Stimulated activated naive CD8-positive, alpha-beta T cell treated with anti-CD3 and anti-CD28 coated beads, Interleukin-15, amount 100 ng/mL, for 72 hours (primary cell): ENCODE results near the gene TCEA2.

Experiments
- ATAC-seq: fragments of 150-1000 bp; cut with Tn5 transposase; 2 replicates; pipeline ENCODE4 v1.10.0; 2021; ENCODE audit warnings: mild to moderate bottlenecking, moderate library complexity
- DNase-seq, 2 donors: peaks; one replicate each; pipeline ENCODE4 v3.0.0; 2021 to 2022
- H3K27ac Mint-ChIP-seq, 2 donors: one replicate each; pipeline ENCODE4 v1.8.0; 2022; ENCODE audit warnings: mild to moderate bottlenecking in 2 of 2, mixed read lengths in 2 of 2, moderate library complexity in 2 of 2
- H3K27me3 Mint-ChIP-seq: one replicate; pipeline ENCODE4 v1.8.0; 2022; ENCODE audit warnings: mixed read lengths
- H3K4me1 Mint-ChIP-seq: one replicate; pipeline ENCODE4 v1.8.0; 2022; ENCODE audit warnings: mild to moderate bottlenecking, mixed read lengths
- H3K4me3 Mint-ChIP-seq, 2 donors: one replicate each; pipeline ENCODE4 v1.8.0; 2022; ENCODE audit warnings: mild to moderate bottlenecking in 2 of 2, mixed read lengths in 2 of 2, moderate library complexity in 1 of 2
- H3K9me3 Mint-ChIP-seq, 2 donors: one replicate each; pipeline ENCODE4 v1.8.0; 2022; ENCODE audit warnings: mixed read lengths in 2 of 2

The TCEA2 gene

GRCh38 chr20:64065062-64065973, 2.3 kb downstream of the TCEA2 start:
- Mint-ChIP-seq H3K27me3 (no peaks in the 10 kb centered on the region), H3K9me3 (no peaks in the 10 kb centered on the region), H3K4me1 (peaks cover 72% of the 10 kb centered on the region), H3K27ac (no peak overlapping the region), H3K4me3 (peak overlapping the region; percentile 35 to 36)
- DNase-seq (no peak), ATAC-seq (no peak)

- ATAC-seq (peak; percentile 78), DNase-seq (peak; percentile 62 to 86)
- Mint-ChIP-seq H3K4me1 (peaks cover 72% of the 10 kb centered on the region), H3K4me3 (peak overlapping the region; percentile 30 to 35), H3K9me3 (no peaks in the 10 kb centered on the region), H3K27ac (peak overlapping the region in 1 of 2 donors; percentile 42), H3K27me3 (no peaks in the 10 kb centered on the region)
These were observed 3.0 kb downstream of the TCEA2 start for GRCh38 chr20:64065974-64066343.

- Mint-ChIP-seq H3K4me1 (peaks cover 77% of the 10 kb centered on the region), H3K4me3 (no peak overlapping the region), H3K27me3 (no peaks in the 10 kb centered on the region), H3K9me3 (no peaks in the 10 kb centered on the region), H3K27ac (peak overlapping the region in 1 of 2 donors; percentile 20)
- DNase-seq (no peak), ATAC-seq (no peak)
These were observed 4.1 kb downstream of the TCEA2 start for GRCh38 chr20:64067005-64067632.

- H3K9me3 Mint-ChIP-seq, result no peaks in the 10 kb centered on the region
- DNase-seq (no peak), ATAC-seq (no peak)
- peaks cover 76% of the 10 kb centered on the region for H3K4me1 Mint-ChIP-seq
- no peaks in the 10 kb centered on the region for H3K27me3 Mint-ChIP-seq
- H3K4me3 Mint-ChIP-seq, result no peak overlapping the region
- H3K27ac Mint-ChIP-seq, result peak overlapping the region in 1 of 2 donors; percentile 84
These were observed 4.8 kb downstream of the TCEA2 start for GRCh38 chr20:64067733-64068307.

GRCh38 chr20:64068386-64069208, 5.6 kb downstream of the TCEA2 start:
- DNase-seq (no peak), ATAC-seq (no peak)
- Mint-ChIP-seq H3K4me1 (peaks cover 74% of the 10 kb centered on the region), H3K27me3 (no peaks in the 10 kb centered on the region), H3K27ac (peak overlapping the region; percentile 34 to 52), H3K9me3 (no peaks in the 10 kb centered on the region), H3K4me3 (no peak overlapping the region)

- no peak overlapping the region for H3K4me3 Mint-ChIP-seq
- DNase-seq, result no peak
- no peak overlapping the region for H3K27ac Mint-ChIP-seq
- H3K27me3 Mint-ChIP-seq, result no peaks in the 10 kb centered on the region
- ATAC-seq, result no peak
- H3K9me3 Mint-ChIP-seq, result no peaks in the 10 kb centered on the region
- H3K4me1 Mint-ChIP-seq, result peaks cover 71% of the 10 kb centered on the region
These were observed 6.2 kb downstream of the TCEA2 start for GRCh38 chr20:64069209-64069613.

- DNase-seq (no peak), ATAC-seq (no peak)
- no peaks in the 10 kb centered on the region for H3K9me3 Mint-ChIP-seq
- H3K27me3 Mint-ChIP-seq, result no peaks in the 10 kb centered on the region
- peaks cover 67% of the 10 kb centered on the region for H3K4me1 Mint-ChIP-seq
- no peak overlapping the region for H3K27ac Mint-ChIP-seq
- H3K4me3 Mint-ChIP-seq, result no peak overlapping the region
These were observed 6.7 kb downstream of the TCEA2 start for GRCh38 chr20:64069614-64070243.

- DNase-seq (no peak), ATAC-seq (no peak)
- no peak overlapping the region for H3K4me3 Mint-ChIP-seq
- H3K9me3 Mint-ChIP-seq, result no peaks in the 10 kb centered on the region
- H3K4me1 Mint-ChIP-seq, result peaks cover 64% of the 10 kb centered on the region
- no peaks in the 10 kb centered on the region for H3K27me3 Mint-ChIP-seq
- H3K27ac Mint-ChIP-seq, result peak overlapping the region in 1 of 2 donors; percentile 49
These were observed 7.4 kb downstream of the TCEA2 start for GRCh38 chr20:64070244-64070993.

- DNase-seq, result no peak
- Mint-ChIP-seq H3K27me3 (no peaks in the 10 kb centered on the region), H3K9me3 (no peaks in the 10 kb centered on the region), H3K4me1 (peaks cover 64% of the 10 kb centered on the region), H3K4me3 (no peak overlapping the region), H3K27ac (no peak overlapping the region)
- ATAC-seq, result no peak
These were observed 8.6 kb downstream of the TCEA2 start for GRCh38 chr20:64071341-64072332.

GRCh38 chr20:64072498-64073063, 9.6 kb downstream of the TCEA2 start:
- Mint-ChIP-seq H3K9me3 (no peaks in the 10 kb centered on the region), H3K4me1 (peaks cover 64% of the 10 kb centered on the region), H3K27me3 (no peaks in the 10 kb centered on the region), H3K4me3 (no peak overlapping the region), H3K27ac (no peak overlapping the region)
- ATAC-seq (no peak), DNase-seq (no peak)

GRCh38 chr20:64073476-64074183, 10.6 kb downstream of the TCEA2 start:
- H3K4me1 Mint-ChIP-seq, result peaks cover 64% of the 10 kb centered on the region
- H3K27me3 Mint-ChIP-seq, result no peaks in the 10 kb centered on the region
- DNase-seq (no peak), ATAC-seq (no peak)
- no peaks in the 10 kb centered on the region for H3K9me3 Mint-ChIP-seq
- peak overlapping the region in 1 of 2 donors; percentile 63 for H3K27ac Mint-ChIP-seq
- H3K4me3 Mint-ChIP-seq, result no peak overlapping the region

GRCh38 chr20:64074184-64074789, 11.3 kb downstream of the TCEA2 start:
- Mint-ChIP-seq H3K4me3 (no peak overlapping the region), H3K4me1 (peaks cover 63% of the 10 kb centered on the region), H3K27me3 (no peaks in the 10 kb centered on the region), H3K9me3 (no peaks in the 10 kb centered on the region), H3K27ac (no peak overlapping the region)
- ATAC-seq (no peak), DNase-seq (no peak)
